GM18909 (cell line): ENCODE data around the gene KCNJ2.

ENCODE experiments used
- ATAC-seq: cut with Tn5 transposase; IDR thresholded peaks from one replicate; pipeline ENCODE4 v1.9.1; 2021; ENCODE audit warnings: mild to moderate bottlenecking; ENCODE audit not compliant: unreplicated experiment, poor library complexity

The KCNJ2 gene

DNA sequence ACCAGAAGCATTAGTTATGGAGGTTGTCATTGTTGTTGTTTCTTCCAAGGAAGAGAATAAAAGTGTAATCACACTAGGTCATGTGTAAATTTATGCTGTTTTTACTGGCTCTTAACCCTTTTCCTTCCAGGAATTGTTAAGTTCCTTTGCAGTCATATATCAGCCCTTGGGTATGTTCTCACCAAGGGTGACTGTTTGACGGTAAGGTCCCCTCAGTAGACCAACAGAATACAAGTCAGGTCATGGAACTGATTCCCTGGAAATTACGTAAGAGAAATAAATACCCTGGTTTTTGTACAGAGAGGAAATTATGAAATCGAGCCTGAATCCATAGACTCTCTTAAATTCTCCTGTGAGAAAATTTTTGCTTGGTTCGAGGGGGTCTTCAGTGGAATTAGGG is 11.2 kb upstream of the KCNJ2 start:
- no peak for ATAC-seq

DNA sequence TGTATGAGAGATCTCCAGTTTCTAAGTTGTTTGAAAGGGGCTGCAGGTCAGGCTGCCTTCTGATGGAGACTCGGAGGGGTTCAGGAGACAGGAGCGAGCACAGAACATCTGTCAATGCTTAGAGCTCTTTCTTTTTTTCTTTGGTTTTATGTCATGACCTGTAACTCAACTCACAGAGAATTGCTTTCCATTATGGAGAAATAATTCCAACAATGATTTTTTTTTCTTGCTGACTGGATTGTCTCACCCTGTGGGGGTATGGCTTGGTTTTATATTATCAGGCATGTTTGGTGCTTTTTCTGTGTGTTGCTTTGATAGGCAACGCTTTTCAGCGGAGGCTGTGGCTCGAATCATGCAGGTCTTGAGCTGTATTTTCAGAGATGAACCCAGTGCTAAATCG is 10.7 kb upstream of the KCNJ2 start:
- ATAC-seq: no peak

DNA sequence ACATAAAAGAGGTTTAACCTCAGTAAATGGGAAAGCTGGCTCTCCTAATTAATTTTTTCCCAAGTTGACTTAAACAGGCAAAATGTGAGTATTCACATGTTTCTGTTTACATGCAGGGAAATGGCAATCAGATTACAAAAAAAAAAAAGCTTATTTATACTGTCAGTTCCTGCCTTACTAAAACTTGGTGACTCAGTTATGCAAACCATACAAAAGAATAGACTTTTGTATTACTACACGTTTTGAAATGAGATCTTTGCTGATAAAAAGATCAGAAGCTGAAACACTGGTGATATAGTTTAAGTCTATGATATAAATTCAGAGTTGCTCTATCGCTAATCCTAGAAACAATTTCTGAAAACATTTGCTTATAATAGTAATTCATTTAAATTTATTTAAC is 9.4 kb upstream of the KCNJ2 start:
- no peak for ATAC-seq

DNA sequence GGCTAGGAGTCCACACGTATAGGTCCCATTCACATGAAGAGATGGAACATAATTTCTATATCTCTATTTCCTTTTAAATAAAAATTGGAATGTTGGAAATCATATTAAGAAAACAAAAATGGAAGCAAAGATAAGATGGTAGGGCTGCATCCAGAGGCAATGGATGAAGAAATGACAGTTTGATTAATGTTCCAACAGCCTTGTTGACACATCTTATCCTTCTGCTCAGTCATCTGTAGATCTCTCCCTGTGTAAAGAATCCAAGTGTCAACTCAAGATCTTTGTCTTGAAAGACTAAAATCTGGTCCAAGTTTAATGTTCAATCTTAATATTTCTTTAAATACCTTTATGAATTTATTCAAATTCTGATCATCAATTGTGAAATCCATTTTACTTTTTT is 7.8 kb upstream of the KCNJ2 start:
- ATAC-seq: no peak

DNA sequence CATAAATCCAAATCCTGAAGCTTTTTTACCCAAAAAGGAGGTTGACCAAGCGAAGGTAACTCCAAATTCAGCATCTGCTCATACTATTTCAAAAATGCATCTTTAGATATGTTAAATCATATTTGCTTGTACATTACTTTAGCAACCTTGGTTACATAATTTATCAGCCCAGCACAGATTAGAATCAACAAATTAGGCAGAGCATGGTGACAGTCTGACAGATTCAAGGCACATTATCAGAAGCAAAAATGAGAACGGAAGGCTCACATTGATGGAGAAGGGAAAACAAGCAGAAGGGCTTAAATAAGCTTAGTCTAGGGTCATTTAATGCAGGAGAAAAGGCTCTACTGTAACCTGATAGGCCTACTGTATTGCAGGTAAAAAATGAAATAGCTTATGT is 3.9 kb upstream of the KCNJ2 start:
- no peak for ATAC-seq

DNA sequence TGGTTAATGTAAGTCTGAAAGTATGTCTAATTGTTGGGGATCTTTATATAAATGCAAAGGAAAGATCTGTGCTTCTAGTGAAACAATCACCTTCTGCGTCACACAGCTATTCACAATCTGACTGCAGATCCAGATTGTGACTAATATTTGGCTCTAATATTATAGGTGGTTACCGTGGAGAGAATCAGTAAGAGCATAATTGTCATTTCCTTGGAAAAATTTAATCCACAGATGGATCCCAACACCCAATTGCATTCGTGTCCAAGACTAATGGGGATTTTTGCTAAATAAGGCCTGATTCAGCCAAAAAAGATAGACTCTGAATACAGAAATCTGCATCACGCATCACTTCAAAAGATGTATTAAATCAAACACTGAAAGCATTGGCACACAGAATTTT is 2.7 kb upstream of the KCNJ2 start:
- ATAC-seq: no peak

DNA sequence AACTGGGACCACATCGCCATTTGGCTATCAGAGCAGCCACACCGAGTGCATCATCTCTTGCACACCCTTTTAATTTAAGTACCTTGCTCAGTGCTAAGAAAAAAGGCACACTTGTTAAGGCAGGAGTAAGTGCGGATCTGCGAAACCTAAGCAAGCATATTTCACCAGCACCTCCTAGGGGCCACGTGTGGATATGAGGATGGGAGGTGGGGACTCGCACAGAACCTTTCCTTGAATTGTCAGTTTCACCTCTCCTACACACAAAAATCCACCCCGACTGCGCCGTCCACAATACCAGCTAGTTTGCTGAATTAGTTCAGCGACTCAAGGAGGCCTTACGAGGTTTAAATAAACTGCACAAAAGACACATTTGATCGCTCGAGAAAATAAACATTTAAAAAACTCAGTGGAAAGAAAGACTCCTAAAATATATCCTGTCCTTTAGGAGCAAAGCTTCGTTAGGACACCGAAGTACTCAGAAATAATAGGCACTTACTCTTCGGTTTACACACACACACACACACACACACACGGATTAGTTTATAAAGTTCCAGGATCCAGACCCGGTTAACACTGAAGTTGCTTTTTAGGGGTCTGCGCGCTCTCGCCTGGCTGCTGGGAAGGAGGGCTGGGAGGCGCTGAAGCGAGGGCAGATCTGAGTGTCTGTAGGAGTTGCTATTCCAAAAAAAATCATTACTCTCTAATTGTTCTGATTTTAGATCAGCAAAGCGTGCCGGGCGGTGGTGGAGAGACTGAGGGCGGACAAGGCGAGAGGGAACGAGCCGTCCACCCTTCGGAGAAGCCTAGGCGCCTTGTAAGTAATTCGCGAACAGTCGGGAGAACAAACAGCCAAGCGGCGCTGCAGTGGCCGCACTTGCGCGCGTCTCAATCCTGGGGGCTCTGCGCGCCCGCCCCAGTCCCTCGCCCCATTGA is 1.0 kb upstream of the KCNJ2 start:
- peak; percentile 24 for ATAC-seq

DNA sequence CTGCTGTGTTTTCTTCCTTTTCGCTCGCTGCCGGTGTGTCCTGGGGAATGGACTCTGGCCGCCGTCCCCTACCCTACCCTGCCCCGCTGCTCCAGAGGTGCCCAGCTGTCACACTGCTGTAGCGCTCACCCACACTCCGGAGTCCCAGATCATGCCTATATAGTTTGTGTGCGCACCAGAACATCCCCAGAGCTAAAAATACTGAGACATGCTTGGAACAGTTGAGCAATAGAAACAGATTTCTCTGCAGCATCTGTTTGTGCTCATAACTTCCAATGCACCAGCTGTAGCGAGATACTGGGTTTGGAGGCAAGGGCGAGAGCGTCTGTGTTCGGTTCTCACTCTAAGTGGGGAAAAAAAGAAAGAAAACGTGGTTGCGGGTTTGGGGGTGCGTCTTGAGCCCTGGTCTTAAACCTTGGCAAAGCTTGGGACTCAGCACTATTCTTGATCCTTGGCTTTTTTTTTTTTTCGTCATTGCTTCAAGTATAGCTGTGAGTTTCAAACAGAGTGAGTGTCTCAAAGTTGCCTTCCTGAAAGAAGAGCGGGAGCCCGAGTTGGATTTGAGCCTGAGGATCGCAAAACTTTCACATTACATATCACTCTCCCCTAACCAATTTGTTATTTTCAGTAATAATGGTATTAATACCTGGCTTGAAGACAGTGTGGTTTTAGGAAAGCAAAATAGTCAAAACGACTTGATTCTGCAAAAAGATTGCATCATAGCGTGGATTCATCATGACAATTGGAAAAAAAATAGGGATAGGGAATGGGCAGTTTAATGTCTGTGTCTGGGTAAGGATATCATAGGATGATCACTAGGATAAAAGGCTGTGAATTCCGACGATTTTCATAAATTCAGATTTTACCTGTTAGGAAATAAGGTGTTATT is 621 bp downstream of the KCNJ2 start:
- peak; percentile 15 for ATAC-seq

DNA sequence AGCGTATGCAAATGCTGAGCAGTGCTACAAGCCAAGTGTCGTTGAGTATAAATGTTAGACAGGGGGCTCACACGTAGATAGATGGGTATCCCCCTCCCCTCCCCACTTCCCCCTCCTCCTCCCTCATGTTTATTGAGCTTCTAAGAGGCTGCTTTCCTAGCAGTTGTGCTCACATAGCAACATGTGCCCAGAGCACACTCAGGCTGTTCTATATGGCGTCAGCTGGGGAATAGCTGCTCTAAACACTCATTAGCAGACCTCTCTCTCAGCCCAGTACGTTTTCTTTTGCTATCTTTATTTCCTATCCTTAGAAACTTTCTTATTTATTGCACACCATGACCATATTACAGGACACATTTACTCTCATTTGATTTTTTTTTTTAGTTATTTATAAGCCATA is 1.8 kb downstream of the KCNJ2 start:
- ATAC-seq: no peak

DNA sequence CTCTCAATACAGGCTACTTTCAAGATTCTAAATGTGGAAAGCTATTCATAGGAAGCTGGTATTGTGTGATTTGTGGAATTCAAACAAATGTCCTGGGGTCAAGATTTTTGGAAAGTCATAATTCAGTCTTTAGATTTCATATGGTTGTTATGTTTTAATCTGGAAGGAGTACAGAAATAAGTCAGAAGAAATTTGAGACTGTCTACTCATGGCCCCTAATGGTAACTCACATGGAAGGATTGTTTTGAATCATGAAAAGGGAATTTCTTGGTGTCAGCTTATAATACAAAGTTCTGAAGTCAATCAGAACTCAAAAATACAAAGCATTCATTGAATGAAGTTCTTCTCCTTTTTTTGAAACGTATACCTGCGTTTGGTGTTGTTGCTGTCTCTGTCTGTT is 3.1 kb downstream of the KCNJ2 start:
- ATAC-seq: no peak

DNA sequence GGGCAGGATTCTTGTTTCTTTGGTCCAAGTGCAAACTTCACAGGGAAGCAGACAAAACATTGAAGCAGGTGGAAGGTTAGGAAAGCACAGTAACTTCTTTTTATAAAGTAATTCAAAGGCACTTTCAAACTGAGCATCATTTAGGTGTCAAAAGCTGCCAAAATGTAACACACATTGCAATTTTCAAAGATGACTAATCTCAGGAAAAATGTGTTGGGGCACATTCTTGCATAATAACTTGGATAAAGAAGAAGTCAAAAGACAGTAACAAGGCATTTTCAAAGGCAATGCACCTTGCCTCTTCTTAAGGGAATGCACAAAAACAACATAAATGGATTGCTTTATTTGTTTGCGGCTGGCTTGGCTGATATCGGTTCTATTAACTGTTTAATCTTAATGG is 3.6 kb downstream of the KCNJ2 start:
- no peak for ATAC-seq

DNA sequence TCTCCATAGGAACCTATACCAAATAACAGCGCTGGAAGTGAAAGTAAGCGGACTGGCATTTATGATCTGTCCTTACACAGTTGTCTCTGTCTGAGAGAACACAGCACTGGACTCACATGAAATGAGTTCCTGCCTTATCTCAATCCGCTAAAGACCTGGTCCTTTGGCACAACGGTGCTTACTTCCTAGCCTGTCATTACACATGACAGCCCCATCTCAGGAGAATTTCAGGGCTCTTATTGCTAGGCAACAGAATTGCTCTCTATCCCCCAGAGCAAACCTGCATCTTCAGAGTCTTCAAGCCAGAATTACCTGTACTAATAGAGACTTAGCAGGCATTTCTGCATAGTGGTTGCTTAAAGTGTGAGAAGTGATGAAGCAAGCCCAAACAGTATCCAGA is 4.3 kb downstream of the KCNJ2 start:
- ATAC-seq: no peak

DNA sequence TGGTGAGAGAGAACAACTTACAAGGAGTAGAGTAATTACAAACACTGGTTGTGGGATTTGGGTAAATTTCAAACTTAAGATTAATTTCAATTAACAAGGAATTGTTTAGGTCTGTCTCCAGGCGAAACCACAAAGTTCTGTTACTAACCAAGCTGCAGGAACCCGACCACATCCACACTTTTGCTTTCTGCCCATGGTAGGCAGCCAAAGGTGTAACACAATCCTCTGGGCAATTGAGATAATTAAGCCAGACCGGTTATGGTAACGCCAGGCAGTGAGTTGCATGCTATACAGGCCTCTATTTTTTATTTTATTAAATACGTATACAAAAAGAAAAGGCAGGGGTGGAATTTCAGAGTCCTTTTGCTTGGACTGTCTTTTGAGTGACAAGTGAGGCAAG is 12.0 kb downstream of the KCNJ2 start:
- ATAC-seq: no peak

DNA sequence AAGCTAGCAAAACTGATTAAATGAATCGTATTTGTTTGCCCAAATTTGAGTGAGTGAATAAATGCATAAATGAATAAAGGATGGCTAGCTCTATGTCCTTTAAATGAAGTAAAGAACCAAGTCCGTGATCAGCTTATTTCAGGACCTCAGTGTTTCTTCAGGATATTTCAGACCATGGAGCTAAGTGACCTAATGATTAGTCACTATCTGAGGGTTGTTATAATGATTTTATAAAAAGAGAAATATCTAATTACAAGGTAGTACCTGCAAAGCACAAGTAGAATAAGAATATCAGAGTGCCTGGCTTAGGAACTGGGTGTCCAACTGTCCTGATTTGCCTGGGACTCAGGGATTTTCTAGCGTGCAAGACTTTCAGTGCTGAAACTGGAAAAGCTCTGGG is 12.5 kb downstream of the KCNJ2 start:
- no peak for ATAC-seq

DNA sequence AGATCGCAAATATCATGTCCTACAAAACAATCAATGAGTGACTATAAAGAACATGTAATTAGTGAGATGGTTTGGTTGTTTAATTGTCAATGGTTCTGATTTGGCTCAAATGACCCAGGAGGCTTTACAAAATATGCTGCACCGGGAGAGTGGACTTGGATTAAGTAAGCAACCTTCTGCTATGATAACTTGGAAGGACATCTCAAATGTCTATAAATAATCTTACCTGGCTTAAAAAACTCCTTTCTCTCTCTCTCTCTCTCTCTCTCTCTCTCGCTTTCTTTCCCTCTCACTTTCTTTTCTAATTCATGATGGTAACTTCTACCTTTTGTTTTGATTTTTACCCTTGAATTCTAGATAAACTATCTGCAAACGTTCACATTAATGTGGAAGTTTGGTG is 14.2 kb downstream of the KCNJ2 start:
- no peak for ATAC-seq

DNA sequence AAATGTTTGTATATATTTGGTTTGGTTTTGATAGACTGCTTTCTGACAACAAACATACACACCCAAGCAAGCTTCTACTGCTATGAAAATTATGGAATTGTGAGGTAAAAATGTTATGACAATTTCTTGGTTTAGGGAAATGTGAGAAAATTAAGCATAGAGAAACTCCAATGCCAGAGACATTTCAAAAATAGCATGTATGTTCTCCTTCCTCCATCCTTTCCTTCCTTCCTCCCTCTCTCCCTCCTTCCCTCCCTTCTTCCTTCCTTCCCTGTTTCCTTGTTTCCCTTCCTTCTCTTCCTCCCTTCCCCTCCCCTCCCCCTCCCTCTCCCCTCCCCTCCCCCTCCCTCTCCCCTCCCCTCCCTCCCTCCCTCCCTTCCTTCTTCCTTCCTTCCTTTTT is 14.9 kb downstream of the KCNJ2 start:
- ATAC-seq: no peak

DNA sequence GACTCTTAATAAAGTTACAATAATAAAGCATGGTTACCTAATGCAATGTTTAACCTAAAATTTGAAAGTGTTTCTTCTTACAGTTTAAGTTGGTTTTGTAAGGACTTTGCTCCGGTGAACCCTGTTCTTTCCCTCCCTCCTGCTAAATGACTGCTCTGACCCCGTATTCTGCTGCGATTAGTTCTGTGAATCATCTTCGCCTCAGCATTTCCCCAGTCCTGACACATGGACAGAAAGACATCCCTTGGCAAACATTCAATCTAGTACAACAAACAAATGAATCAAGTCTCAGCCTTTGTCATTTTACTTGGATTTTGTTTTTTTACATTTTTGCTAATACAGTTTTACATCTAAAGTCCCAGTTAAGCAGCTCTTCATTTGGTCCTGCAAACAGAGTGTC is 15.4 kb downstream of the KCNJ2 start:
- ATAC-seq: no peak

DNA sequence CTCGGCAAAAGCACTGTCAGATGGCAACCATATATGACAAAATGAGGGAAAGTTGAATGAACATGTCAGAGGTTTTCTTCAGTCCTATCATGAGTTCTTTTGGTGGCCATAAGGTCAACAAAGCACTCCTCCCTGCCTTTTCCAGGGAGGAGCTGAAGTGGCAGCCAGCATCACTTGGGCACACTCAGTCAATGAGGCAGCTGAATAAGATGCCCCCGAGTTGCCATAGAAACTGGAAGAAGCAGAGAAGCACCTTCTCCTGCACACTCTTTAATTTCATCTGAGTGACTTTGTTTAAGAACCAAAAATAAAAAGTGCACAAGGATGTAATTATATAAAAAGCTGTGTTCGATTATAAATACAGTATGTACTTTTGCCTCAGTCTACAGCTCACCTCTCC is 16.0 kb downstream of the KCNJ2 start:
- no peak for ATAC-seq

DNA sequence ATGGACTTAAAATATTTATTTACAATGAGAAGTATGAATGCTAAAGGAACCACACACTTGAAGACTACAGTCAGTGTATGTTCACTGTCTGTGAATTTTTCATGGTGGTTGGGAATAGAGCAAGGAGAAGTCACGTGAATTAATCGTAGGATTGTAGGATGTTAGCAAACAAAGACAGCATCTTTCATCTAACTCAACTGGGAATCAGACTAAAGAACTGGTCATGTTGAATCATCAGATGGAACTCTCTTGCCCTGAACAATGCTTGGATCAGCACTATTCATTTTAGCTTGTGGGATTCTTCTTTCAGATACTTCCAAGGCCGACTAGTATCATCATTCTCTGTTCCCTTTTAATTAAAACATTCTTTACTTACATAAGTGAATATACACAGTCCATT is 18.1 kb downstream of the KCNJ2 start:
- ATAC-seq: no peak

DNA sequence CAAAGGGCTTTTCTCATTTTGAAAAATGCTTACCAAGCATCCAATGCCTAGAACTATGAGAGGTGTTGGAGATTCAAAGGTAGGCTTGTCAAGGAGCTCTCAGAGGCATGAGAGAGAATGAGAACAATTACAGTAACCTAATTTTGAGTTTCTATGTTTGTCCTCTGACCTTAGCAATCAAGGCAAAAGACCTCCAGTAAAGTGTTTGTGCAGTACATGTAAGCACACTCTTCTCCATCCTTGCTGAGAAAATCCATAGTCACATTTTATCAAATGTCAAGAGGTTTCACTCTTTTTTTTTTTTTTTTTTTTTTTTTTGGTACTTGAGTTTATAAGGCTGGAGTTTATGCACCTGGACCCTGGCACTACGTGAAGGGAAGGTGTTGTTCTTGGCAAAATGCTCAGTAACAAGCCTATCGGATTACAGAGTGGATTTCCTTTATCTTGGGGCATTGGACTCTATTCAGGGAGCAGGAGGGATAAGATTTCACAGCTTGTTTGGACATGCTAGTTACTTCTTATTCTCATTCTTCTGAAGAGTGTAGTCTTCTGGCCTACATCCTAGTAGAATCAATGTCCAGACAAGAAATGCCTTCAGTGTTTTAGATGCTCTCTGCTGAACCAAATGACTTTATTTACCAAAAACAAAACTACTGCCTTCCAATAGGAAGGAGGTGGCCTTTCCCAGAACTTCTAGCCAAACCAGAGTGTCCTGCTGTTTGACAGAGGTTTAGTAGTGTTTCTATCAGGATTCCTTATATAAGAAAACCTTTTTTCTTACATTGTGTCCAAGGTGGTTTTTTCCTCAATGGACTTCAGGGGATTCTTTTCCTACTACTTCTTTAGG is 21.9 kb downstream of the KCNJ2 start:
- ATAC-seq: no peak

DNA sequence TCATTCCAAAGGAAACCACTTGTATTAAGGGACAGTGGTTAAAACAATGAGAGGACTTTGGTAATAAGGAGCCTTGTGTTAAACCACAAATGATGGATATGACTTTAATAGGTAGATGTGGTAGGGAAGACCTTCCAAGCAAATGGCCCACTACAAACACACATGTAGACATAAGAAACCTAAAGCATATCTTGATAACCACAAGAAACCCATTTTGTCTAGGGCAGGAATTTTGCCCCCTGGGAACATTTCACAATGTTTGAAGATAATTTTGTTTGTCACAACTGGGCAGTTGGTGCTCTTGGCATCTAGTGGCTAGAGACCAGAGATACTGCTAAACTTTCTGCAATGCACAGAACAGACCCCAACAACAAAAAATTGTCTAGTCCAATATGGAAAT is 25.8 kb downstream of the KCNJ2 start:
- ATAC-seq: no peak
